ENCODE measurements around the gene RIPK1.
"Not testable (repeated sequence)": the region's sequence is repeated elsewhere in the genome, so short reads cannot be mapped to it uniquely, and the experiment has no call there.

The RIPK1 gene

DNA sequence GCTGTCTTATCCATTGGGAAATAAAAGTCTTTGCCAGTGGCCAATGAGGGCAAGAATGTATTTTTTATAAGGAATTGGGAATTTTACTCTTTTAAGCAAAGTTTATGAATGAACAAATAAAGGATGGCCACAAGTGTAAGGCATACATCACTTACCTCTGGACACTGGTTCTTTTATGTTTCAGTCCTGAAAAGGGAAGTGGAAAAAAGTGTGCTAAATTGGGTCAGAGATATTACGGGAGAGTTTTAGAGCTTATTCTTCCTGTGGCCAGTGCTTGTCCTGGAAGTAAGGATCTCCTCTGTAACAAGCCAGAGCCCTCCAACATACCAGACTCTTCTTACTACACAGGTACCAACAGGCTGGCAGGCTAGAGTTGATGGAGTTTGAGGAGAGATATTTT, 22.5 kb upstream of the RIPK1 start:
- no peak for DNase-seq (ENCODE audit: low read depth)

DNA sequence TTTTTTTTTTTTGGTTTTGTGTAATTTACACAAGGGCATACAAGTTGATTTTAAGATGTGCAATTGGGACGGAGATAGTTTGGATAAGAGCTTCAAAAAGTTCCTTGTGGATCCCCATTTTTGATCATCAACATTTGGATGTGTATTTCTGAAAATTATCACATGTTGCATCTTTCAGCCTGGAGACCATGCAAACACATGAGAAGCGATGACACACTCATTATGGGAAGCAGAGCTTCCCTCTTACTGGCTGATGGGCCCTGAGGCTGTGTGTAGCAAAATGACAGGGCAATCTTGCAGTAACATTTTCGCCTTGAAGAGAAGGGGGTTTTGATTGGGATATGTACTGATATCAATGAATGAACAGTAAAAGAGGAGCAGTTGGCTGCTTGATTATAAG, 22.0 kb upstream of the RIPK1 start:
- DNase-seq (ENCODE audit: low read depth) = no peak

DNA sequence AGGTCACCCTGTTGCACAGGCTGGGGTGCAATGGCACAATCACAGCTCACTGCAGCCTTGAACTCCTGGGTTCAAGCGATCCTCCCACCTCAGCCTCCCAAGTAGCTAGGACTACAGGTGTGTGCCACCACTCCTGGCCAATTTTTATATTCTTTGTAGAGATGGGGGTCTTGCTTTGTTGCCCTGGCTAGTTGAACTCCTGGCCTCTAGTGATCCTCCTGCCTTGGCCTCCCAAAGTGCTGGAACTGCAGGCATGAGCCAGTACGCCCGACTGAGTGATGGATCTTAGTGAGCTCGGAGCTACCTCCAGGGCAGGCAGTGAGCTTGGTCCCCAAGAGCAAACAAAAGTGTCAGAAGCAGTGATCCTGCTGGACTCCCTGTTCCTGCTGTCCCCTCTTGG, 20.3 kb upstream of the RIPK1 start:
- DNase-seq (ENCODE audit: low read depth) = not testable (repeated sequence)

DNA sequence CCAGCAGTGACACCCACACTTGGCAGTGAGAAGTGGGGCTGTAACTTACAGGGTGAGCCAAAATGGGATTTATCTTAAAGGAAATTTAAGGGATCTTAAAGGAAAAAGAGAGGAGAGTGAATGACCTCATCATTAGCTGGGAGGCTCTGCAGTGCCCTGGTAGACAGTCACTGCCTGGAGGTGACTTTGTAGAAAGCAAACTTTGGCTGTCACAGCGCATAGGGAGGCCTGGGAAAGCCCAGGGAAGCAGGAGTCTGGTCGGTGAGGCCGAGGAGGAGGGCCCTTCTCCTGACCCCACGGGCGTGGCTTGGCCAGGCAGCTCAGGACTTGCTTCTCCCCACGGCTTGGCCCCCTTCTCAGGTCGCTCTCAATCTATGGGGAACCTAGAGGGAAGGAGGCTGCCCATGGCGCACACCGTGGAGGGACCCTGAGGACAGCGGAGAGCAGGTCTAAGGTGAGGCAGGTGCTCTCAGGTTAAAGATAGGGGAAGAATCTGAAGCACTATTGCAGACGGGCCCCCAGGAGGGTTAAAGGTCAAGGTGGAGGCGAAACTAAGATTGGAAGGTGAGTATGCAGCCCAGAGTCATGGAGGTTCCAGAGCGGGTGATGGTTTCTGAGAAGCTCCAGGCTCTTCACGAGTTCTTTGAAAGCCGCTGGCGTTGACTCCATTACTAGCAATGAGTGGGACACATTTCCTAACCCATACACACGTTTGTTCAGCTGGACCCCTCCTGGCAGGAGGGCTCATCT, 15.6 kb upstream of the RIPK1 start:
- DNase-seq (ENCODE audit: low read depth) = no peak

DNA sequence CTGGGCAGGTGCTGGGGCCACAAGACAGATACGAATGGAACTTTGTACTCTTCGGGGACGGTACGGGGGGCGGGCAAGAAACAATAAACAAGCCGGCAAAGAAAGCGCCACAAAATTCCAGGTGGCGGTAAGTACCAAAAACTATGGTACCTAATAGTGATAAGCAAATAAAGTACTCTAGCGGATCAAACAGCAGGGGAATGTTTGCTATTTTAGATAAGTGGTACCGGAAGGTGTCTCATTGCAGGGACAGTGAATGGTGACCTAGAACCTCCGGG, 15.1 kb upstream of the RIPK1 start:
- no peak for DNase-seq (ENCODE audit: low read depth)

DNA sequence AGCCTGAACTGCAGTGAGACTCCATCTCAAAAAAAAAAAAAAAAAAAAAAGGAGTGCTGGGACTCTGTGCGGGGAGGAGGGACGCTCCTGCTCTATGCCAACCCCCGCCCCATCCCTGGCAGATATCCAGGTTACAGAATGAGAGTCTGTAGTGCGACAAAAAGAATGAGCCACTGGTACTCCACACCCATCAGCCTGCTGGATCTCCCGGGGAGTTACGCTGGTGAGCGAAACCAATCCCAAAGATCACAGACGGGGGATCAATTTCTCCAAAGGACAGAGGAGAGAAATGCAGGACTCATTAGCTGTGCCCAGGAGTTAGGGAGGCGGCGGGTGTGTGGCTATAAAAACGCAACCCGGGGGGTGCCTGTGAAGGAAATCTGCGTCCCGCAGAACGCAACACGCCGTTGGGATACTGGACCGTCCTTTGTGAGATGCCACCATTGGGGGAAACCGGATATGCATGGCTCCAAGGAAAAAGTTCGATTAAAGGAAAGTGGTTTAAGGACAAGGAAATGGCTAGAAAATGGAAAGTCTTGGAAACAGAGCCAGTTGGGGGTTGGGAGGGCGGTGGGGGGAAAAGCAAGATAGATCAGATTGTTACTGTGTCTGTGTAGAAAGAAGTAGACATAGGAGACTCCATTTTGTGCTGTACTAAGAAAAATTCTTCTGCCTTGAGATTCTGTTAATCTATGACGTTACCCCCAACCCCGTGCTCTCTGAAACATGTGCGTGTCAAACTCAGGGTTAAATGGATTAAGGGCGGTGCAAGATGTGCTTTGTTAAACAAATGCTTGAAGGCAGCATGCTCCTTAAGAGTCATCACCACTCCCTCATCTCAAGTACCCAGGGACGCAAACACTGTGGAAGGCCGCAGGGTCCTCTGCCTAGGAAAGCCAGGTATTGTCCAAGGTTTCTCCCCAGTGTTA, 13.8 kb upstream of the RIPK1 start:
- DNase-seq (ENCODE audit: low read depth) = peak; percentile 73

DNA sequence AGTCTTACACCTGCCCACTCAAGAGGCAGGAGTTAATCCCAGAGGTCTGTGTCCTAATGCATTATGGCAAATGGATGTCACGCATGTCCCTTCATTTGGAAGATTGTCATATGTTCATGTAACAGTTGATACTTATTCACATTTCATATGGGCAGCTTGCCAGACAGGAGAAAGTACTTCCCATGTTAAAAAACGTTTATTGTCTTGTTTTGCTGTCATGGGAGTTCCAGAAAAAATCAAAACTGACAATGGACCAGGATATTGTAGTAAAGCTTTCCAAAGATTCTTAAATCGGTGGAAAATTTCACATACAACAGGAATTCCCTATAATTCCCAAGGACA, 13.2 kb upstream of the RIPK1 start:
- not testable (repeated sequence) for DNase-seq (ENCODE audit: low read depth)

DNA sequence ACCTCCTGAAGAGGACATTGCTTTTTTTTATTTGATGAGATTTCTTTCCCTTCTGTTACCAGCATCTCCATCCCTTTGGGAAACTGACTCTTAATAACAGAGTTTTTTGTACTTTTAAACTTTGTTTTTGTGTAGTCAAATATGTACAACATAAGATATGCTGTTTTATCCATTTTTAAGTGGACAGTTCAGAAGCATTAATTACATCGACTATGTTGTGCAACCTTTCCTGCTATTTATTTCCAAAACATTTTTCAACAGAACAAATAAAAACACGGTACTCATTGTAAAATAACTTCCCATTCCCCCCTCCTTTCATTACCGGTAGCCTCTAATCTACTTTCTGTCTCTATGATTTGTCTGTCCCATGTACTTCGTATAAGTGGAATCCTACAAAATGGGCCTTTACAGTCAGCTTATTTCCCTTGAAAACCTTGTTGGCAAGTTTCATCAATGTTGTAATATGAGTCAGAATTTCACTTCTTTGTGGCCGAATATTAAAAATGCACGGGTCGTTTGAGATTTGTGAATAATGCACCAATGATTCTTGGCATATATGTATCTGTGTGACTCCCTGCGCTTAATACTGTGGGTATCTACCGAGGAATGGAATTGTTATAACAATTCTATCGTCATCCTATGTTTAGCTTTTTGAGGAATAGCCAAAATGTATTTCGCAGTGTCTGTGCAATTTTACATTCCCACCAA, 11.1 kb upstream of the RIPK1 start:
- DNase-seq (ENCODE audit: low read depth) = peak; percentile 18

DNA sequence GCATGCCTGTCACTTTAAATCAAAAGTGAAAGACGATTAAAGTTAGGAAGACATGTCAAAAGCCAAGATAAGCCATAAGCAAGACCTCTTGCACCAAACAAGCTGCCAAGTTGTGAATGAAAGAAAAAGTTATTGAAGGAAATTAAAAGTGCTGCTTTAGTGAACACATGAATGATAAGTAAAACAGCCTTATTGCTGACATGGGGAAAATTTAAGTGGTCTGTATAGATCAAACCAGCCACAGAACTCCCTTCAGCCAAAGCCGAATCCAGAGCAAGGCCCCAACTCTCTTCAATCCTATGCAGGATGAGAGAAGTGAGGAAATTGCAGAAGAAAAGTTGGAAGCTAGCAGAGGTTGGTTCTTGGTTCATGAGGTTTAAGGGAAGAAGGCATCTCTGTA, 9.3 kb upstream of the RIPK1 start:
- DNase-seq (ENCODE audit: low read depth) = no peak

DNA sequence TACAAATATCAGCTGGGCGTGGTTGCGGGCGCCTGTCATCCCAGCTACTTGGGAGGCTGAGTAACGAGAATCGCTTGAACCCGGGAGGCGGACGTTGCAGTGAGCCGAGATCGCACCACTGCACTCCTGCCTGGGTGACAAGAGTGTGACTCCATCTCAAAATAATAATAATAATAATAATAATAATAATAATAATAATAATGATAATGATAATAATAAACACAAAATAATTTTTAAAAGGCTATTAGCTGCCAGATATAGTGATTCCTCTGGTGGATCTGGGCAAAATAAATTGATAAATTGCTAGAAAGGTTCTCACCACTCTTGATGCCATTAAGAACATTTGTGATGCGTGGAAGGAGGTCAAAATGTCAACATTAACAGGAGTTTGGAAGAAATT, 8.2 kb upstream of the RIPK1 start:
- DNase-seq (ENCODE audit: low read depth) = not testable (repeated sequence)

DNA sequence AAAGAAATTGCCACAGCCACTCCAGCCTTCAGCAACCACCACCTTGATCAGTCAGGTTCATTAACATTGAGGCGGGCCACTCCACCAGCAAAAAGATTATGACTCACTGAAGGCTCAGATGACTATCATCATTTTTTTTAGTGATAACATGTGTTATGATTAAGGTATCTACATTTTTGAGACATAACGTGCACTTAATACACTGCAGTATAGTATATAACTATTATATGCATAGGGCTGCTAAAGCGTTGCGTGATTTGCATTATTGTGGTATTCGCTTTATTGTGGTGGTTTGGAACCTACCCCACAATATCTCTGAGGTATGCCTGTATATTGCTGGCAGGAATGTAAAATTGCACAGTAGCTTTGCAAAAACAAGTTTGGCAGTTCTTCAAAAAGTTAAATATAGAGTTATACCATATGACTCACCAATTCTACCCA, 6.8 kb upstream of the RIPK1 start:
- no peak for DNase-seq (ENCODE audit: low read depth)

DNA sequence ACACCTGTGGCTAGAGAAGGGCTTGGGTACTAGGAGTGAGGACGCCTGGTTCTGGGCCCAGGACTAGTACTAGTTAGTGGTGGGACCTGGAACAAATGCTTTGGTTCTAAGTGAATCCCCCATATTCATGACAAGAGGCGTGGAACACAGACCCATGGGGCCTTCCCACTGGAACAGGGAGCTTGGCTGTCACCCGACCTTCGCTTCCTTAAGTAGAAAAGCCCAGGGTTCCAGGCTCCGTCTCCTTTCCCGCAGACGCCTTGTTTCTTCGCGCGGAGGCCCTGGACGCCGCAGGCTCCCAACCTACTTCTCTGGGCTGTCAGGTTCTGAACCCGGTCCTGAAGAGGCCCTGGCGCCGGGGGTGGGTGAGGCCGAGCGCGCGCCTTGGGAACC, 5.0 kb upstream of the RIPK1 start:
- DNase-seq (ENCODE audit: low read depth) = not testable (repeated sequence)

DNA sequence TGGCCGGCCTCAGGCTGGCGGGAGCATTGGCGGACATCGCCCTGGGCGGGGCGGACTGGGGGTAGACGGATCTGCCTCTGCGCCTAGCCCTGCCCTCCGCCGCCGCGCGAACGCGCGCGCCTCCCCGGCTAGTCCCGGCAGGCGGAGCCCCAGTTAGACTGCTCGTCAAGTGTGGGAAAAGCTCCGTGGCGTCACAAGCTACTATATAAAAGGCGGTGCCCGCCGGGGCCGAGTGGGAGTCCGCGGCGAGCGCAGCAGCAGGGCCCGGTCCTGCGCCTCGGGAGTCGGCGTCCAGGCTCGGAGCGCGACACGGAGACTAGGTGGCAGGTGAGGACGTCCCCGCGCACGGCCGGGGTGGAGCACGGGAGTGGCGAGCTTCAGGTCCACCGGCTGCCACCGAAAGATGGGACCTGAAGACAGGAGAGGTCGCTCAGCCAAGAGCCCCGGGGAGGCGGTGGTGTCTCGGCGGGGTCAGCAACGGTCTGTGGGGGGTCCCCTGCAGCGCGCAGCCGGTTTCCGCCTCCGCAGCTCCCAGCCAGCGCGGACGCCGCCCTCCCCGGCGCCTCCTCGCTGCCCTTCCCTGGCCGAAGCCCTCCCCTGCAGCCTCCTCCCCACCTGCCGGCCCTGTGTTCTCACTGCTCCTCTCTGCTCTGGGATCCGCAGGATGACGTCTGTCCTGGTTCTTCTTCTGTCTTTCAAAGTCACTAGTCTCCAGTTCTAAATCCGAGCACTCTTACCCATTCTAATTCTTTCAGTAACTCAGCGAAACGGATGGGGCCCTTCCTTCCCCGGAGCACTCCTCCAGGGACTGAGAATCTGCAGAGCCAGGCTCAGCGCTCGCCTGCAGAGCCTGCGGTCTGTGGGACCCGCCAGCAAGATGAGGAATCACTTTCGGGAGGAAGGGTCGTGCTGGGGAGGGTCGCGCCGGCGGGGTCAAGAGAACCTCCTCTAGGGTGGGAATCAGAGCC, 4.3 kb upstream of the RIPK1 start:
- peak; percentile 94 for DNase-seq (ENCODE audit: low read depth)

DNA sequence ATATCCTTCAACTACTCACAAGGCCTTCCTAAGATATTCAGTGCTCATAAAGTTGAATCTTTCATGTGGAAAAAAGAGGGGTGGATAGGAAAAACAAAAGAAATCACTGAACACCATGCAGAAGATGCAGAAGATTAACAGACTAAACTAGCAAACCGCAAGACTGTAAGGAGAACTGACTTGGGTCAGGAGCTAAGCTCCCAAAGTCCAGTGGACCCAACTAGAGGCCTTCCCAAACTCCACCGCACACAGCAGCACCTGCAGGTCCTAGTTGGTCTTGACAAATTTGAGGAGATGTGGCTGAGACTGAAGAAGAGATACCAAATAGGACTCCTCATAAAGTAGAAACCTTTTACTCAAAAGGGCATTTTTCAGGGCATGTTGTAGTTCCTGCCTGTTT, 3.3 kb downstream of the RIPK1 start:
- no peak for DNase-seq (ENCODE audit: low read depth)

DNA sequence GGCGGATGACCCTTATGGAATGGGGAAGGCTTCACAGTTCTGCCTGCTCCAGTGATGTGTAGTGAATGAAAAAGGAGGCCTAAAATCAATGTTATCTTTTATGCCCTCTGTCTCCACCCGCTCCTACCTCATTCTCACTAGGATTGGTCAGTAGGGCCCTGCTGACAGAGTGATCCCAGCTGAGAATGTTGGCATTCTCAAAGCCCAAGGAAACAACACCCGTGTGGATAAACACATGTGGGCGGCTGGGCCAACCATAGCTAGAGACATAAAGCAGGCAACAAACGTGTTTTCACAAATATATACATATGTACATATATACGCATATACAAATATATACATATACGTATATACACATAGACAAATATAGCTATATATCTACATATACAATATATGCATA, 4.5 kb downstream of the RIPK1 start:
- no peak for DNase-seq (ENCODE audit: low read depth)

DNA sequence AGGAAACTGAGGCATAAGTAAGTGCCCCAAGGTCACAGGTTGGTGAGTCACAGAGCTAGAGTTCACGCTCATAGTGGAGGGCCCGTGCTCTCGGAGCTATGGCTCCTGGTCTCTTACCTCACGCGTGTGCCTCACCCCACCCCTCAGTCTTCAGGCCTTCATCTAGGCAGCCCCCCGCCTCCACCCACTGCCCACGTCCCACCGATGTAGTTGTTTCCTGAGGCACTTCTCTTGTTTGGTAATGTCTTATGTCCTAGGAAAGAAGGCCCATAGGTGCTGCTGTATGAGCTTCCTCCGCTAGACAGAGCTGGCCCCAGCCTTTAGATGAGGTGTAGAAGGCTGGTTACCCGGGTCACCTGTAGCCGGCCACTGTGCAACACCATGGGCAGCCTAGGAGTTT, 5.1 kb downstream of the RIPK1 start:
- DNase-seq (ENCODE audit: low read depth) = no peak

DNA sequence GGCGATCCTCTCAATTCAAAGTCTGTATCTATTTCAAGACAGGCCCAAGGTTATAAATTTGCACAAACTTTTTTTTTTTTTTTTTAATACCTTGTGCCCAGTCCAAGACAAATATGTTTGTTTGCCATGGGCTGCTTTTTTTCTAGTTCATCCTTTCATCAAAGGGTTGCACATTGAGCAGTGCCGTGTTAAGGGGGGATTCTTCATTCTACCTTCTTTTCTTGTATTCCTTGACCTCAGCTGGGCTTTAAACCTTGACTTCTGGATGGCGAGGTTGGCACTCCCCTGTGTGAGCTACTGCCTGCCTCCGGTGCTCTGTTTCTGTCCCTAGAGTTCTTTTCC, 7.4 kb downstream of the RIPK1 start:
- peak; percentile 33 for DNase-seq (ENCODE audit: low read depth)

DNA sequence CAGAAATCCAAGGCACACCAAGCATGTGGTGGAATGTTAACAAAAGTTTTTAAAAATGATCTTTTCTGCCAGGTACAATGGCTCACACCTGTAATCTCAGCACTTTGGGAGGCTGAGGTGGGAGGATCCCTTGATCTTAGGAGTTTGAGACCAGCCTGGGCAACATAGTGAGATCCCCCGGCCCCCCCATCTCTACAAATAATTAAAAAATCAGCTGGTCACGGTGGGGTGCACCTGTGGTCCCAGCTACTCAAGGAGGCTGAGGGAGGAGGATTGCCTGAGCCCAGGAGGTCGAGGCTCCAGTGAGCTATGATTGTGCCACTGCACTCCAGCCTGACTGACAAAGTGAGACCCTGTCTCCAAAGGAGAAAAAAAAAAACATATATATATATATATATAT, 8.0 kb downstream of the RIPK1 start:
- DNase-seq (ENCODE audit: low read depth) = no peak

DNA sequence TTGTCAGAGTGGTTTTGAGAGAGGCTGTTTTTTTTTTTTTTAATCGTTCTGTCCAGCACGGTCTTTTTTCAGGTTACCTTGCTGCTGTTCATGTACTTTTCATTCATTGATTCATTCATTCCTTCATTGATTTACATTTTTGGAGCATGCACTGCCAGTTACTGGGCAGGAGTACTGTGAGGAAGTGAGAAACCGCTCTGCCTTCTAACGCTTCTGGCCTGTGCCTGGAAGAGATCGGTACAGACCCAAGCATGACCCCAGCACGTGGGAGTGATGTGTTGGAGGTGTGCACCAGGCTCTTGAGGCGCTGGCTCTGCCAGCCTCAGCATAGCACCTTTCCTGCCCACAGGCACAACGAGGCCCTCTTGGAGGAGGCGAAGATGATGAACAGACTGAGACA, 9.1 kb downstream of the RIPK1 start:
- no peak for DNase-seq (ENCODE audit: low read depth)

DNA sequence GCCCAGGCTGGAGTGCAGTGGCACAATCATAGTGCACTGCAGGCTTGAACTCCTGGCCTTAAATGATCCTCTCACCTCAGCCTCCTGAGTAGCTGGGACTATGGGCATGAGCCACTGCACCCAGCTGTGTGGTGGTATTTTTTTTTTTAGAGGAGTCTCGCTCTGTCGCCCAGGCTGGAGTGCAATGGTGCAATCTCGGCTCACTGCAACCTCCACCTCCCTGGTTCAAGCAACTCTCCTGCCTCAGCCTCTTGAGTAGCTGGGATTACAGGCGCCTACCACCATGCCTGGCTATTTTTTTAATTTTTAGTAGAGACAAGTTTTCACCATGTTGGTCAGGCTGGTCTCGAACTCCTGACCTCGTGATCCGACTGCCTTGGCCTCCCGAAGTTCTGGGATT, 10.7 kb downstream of the RIPK1 start:
- not testable (repeated sequence) for DNase-seq (ENCODE audit: low read depth)

DNA sequence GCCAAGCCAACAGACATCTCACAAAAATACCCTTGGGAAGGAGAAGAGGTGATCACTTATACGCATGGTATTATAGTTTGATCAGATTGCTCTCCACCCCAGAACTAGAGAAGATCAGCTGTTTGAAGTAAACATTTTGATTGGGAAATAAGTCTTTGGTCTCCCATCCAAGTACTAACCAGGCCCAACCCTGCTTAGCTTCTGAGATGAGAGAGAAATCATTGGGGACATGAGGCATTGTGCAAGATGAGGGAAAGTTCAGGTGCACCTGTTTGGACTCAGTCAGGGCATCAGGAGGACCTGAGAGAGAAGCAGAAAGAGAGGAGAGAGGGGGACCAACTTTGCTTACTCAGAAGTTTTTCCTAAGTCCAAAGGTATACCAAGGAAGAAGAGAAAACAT, 11.4 kb downstream of the RIPK1 start:
- DNase-seq (ENCODE audit: low read depth) = no peak

DNA sequence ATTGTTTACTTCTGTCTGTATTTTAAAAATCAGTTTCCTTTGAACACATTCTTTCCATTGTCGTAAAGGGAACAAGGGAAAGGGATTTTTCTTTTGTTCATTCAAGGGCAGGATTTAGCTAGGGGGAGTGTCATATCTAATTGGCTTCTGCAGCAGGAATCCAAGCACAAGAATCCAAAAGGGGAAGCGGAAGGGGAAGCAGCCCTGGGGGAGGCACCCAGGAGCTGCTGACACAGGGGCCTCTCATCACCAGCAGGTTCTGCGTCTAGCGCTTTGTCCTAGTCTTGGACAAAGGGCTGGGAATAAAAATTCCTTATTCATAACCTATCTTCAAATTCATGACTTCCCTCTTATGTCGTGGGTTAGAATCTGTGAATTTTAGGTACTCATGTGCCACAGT, 13.7 kb downstream of the RIPK1 start:
- no peak for DNase-seq (ENCODE audit: low read depth)

All from fibroblast of gingiva (primary cell).